HuH-7.5 (cell line): ENCODE measurements around the gene ALDH16A1.
"Not testable (repeated sequence)": the region's sequence is repeated elsewhere in the genome, so short reads cannot be mapped to it uniquely, and the experiment has no call there.

Experiments used
- DNase-seq: peaks from one replicate; pipeline ENCODE4 v3.0.0; 2011; ENCODE audit warnings: low spot score

ALDH16A1 gene

GRCh38 chr19:49441210-49441959 is 11.6 kb upstream of the ALDH16A1 start, which contains the start of gene SLC17A7:
SLC17A7 (minus strand) TSS chr19:49441527; CDS start chr19:49441379, 148 bp downstream.
- no peak for DNase-seq

- no peak for DNase-seq
Observed at GRCh38 chr19:49441960-49442350, 11.1 kb upstream of the ALDH16A1 start.

GRCh38 chr19:49442354-49442753 is 10.7 kb upstream of the ALDH16A1 start:
- no peak for DNase-seq

- DNase-seq, result peak; percentile 98
Observed at GRCh38 chr19:49442771-49443365, 10.2 kb upstream of the ALDH16A1 start.

GRCh38 chr19:49443366-49444099 is 9.5 kb upstream of the ALDH16A1 start:
- DNase-seq, result peak; percentile 97

GRCh38 chr19:49444100-49444700 is 8.8 kb upstream of the ALDH16A1 start:
- DNase-seq, result not testable (repeated sequence)

- no peak for DNase-seq
Observed at GRCh38 chr19:49445997-49446396, 7.0 kb upstream of the ALDH16A1 start.

GRCh38 chr19:49447485-49448431 is 5.3 kb upstream of the ALDH16A1 start:
- no peak for DNase-seq

- DNase-seq, result no peak
Observed at GRCh38 chr19:49448432-49448786, 4.6 kb upstream of the ALDH16A1 start.

GRCh38 chr19:49450405-49450804 is 2.6 kb upstream of the ALDH16A1 start:
- no peak for DNase-seq

- peak; percentile 94 for DNase-seq
Observed at GRCh38 chr19:49451430-49452181, 1.4 kb upstream of the ALDH16A1 start, which contains the start of gene PIH1D1. PIH1D1 (minus strand) TSS chr19:49451814; CDS start chr19:49451574, 240 bp downstream.

- no peak for DNase-seq
Observed at GRCh38 chr19:49453757-49454240, 774 bp downstream of the ALDH16A1 start.

- DNase-seq, result no peak
Observed at GRCh38 chr19:49455773-49456172, 2.7 kb downstream of the ALDH16A1 start.

GRCh38 chr19:49456326-49456725 is 3.3 kb downstream of the ALDH16A1 start:
- DNase-seq, result no peak

- DNase-seq, result no peak
Observed at GRCh38 chr19:49458567-49458903, 5.5 kb downstream of the ALDH16A1 start.

- no peak for DNase-seq
Observed at GRCh38 chr19:49459388-49459787, 6.4 kb downstream of the ALDH16A1 start.

- not testable (repeated sequence) for DNase-seq
Observed at GRCh38 chr19:49461130-49461529, 8.1 kb downstream of the ALDH16A1 start.

GRCh38 chr19:49461656-49462055 is 8.6 kb downstream of the ALDH16A1 start:
- DNase-seq, result no peak

GRCh38 chr19:49462492-49462891 is 9.5 kb downstream of the ALDH16A1 start:
- DNase-seq, result no peak

- DNase-seq, result no peak
Observed at GRCh38 chr19:49463960-49464740, 11.1 kb downstream of the ALDH16A1 start.
